Measurements from ENCODE around the gene LRRC37A3.

GRCh38 chr17:64940055-64940454, 20.8 kb upstream of the LRRC37A3 start:
- TF ChIP-seq CTCF (IDR thresholded peaks at IDR 0.05) (no peak), POLR2A (IDR thresholded peaks at IDR 0.05) (no peak)

Measured in testis (tissue), 2 donors.